Skin of body (tissue), 3 donors: ENCODE results near the gene PCBP4. TPM values are rescaled to one million over a fixed set of nuclear protein-coding genes. Genes with fewer than 3 reads are reported as not detected.

Experiments used
- DNase-seq: peaks from one replicate; lab custom pipeline; 2025; lab: John Stamatoyannopoulos, UW
- small RNA-seq: library from RNA; depleted of rRNA; stranded (forward); fragments of <200 nt; gene quantifications from one replicate; pipeline ENCODE3, GENCODE V24; 2014; ENCODE audit warnings: low replicate concordance
- total RNA-seq: library from RNA; depleted of rRNA; stranded (reverse); fragments of >200 nt; gene quantifications from one replicate; pipeline ENCODE4 v1.2.3, GENCODE V29; 2014

Gene PCBP4
- total RNA-seq, 1 donor from 2014 or later = 13.6 TPM

- no peak for DNase-seq
Measured at GRCh38 chr3:51916418-51916817, 50.8 kb downstream of the PCBP4 start.

DNA sequence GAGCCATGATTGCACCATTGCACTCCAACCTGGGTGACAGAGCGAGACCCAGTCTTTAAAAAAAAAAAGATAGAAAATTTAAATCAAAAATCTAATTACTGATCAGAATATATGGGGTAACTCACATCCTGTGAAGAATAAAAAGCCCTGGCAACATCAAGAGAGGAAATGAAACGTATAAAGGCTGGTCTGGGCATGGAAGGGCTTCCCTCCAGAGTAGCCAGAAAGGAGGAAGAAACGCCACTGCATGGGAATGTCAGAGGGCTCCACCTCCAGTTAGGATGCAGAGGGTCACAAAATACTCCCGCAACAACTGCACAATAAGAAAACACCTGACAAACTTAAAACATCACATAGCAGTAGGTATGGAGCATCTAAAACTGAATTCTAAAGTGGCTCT, 59.2 kb downstream of the PCBP4 start:
- DNase-seq = no peak

Small RNA genes within 50 kb of the gene (small RNA-seq; reads per million reads assigned to genes)
- not detected for gene AC115284.1

Other genes with a start within 250 kb of the PCBP4 start
- not detected for gene IQCF6, start 188.2 kb downstream of the PCBP4 start, total RNA-seq
- not detected for gene IQCF2, start 105.8 kb downstream of the PCBP4 start, total RNA-seq
- gene IQCF5, start 91.9 kb downstream of the PCBP4 start, total RNA-seq = not detected
- gene IQCF1, start 64.1 kb downstream of the PCBP4 start, total RNA-seq = not detected
- gene RRP9, start 25.6 kb downstream of the PCBP4 start, total RNA-seq = 9.8 TPM
- 3.7 TPM for gene PARP3, start 25.1 kb downstream of the PCBP4 start, total RNA-seq
- 0.20 TPM for gene GPR62, start 12.1 kb downstream of the PCBP4 start, total RNA-seq
- 10.9 TPM for gene ABHD14B, start 6.6 kb upstream of the PCBP4 start, total RNA-seq
- 6.6 TPM for gene ABHD14A, start 7.6 kb upstream of the PCBP4 start, total RNA-seq
- gene ACY1, start 16.1 kb upstream of the PCBP4 start, total RNA-seq = 18.0 TPM
- gene RPL29, start 28.4 kb upstream of the PCBP4 start, total RNA-seq = 933 TPM
- 18.0 TPM for gene DUSP7, start 89.1 kb upstream of the PCBP4 start, total RNA-seq
- 4.6 TPM for gene POC1A, start 187.0 kb upstream of the PCBP4 start, total RNA-seq
- 31.4 TPM for gene ALAS1, start 230.7 kb upstream of the PCBP4 start, total RNA-seq